Uterus (tissue), 4 donors: ENCODE results near the gene ADGRL3. TPM values are rescaled to one million over a fixed set of nuclear protein-coding genes. Genes with fewer than 3 reads are reported as not detected.

Experiments
- DNase-seq, 2 donors: peaks; one replicate each; pipeline ENCODE4 v3.0.0-alpha.2; 2019 to 2020
- H3K27ac ChIP-seq, 2 donors: fragments of 200-600 bp; sonication (generic); 1 replicate in 1 of 2; 2 replicates in 1 of 2; pipeline ENCODE4 v1.5.1; 2016 to 2018
- H3K27me3 ChIP-seq, 2 donors: fragments of 200-600 bp; sonication (generic); one replicate each; pipeline ENCODE4 v1.5.1; 2018 to 2019; ENCODE audit warnings: control low read depth in 1 of 2
- H3K36me3 ChIP-seq, 2 donors: fragments of 200-600 bp; sonication (generic); one replicate each; pipeline ENCODE4 v1.5.1; 2019; ENCODE audit warnings: control low read depth in 1 of 2
- H3K4me1 ChIP-seq, 2 donors: fragments of 200-600 bp; sonication (generic); one replicate each; pipeline ENCODE4 v1.5.1; 2018 to 2019; ENCODE audit warnings: control low read depth in 1 of 2
- H3K4me3 ChIP-seq, 2 donors: fragments of 200-600 bp; sonication (generic); 1 replicate in 1 of 2; 2 replicates in 1 of 2; pipeline ENCODE4 v1.5.1; 2018 to 2019; ENCODE audit warnings: mild to moderate bottlenecking in 1 of 2
- H3K9me3 ChIP-seq, 2 donors: fragments of 200-600 bp; sonication (generic); one replicate each; pipeline ENCODE4 v1.5.1; 2019; ENCODE audit warnings: control low read depth in 1 of 2
- CTCF ChIP-seq, 4 experiments: fragments of 200-600 bp in 2 of 4; fragments of 450-650 bp in 2 of 4; sonication (generic) in 2 of 4; IDR thresholded peaks; one replicate each; pipeline ENCODE4 v1.5.1; 2016 to 2019; ENCODE audit warnings: antibody characterized with exemption in 4 of 4, mild to moderate bottlenecking in 2 of 4, moderate library complexity in 1 of 4
- POLR2A ChIP-seq, 2 donors: fragments of 450-650 bp; IDR thresholded peaks; one replicate each; pipeline ENCODE4 v1.6.1; 2016; ENCODE audit warnings: antibody characterized with exemption in 2 of 2, mild to moderate bottlenecking in 1 of 2, moderate library complexity in 1 of 2
- intact Hi-C: fragments of 100-400 bp; cut with DNase I; formaldehyde crosslinking; loops from one replicate; pipeline ENCODE4 v1.15.1; 2023; ENCODE audit warnings: low total_unique reads
- total RNA-seq, 4 donors: library from RNA; depleted of rRNA in 3 of 4; stranded (reverse); fragments of >200 nt in 3 of 4; gene quantifications; one replicate each; pipeline versions ENCODE4 v1.1.0 to v1.2.4, GENCODE V29; 2014 to 2023
- donor health status: DM: yes; HTN: yes; CAD: no.

The ADGRL3 gene
- total RNA-seq, 4 donors from 2014 or later: 31.5 to 411 (median 74.3) TPM

- Histone ChIP-seq H3K27me3 (no peaks in the 10 kb centered on the region), H3K36me3 (peaks cover 0 to 4% of the 10 kb centered on the region in 2 donors), H3K4me1 (no peaks in the 10 kb centered on the region), H3K4me3 (no peak overlapping the region), H3K27ac (no peak overlapping the region), H3K9me3 (no peaks in the 10 kb centered on the region)
- TF ChIP-seq CTCF (IDR thresholded peaks at IDR 0.05) (no peak), POLR2A (IDR thresholded peaks at IDR 0.05) (no peak)
- DNase-seq: no peak
- intact Hi-C loops: no loop called here
Measured at GRCh38 chr4:61997831-61998230, 797.7 kb downstream of the ADGRL3 start.

- Histone ChIP-seq H3K27me3 (no peaks in the 10 kb centered on the region), H3K4me3 (no peak overlapping the region), H3K9me3 (no peaks in the 10 kb centered on the region), H3K4me1 (no peaks in the 10 kb centered on the region), H3K27ac (no peak overlapping the region), H3K36me3 (peaks cover 0 to 4% of the 10 kb centered on the region in 2 donors)
- no peak for DNase-seq
- TF ChIP-seq CTCF (IDR thresholded peaks at IDR 0.05) (no peak), POLR2A (IDR thresholded peaks at IDR 0.05) (no peak)
- intact Hi-C loops: no loop called here
Measured at GRCh38 chr4:62003695-62004094, 803.6 kb downstream of the ADGRL3 start.

GRCh38 chr4:62004881-62005280, 804.8 kb downstream of the ADGRL3 start:
- Histone ChIP-seq H3K4me3 (no peak overlapping the region), H3K4me1 (no peaks in the 10 kb centered on the region), H3K27me3 (no peaks in the 10 kb centered on the region), H3K36me3 (peaks cover 0 to 3% of the 10 kb centered on the region in 2 donors), H3K27ac (no peak overlapping the region), H3K9me3 (no peaks in the 10 kb centered on the region)
- DNase-seq: no peak
- intact Hi-C loops: no loop called here
- TF ChIP-seq POLR2A (IDR thresholded peaks at IDR 0.05) (no peak), CTCF (IDR thresholded peaks at IDR 0.05) (no peak)

- Histone ChIP-seq H3K36me3 (no peaks in the 10 kb centered on the region), H3K27ac (no peak overlapping the region), H3K4me3 (no peak overlapping the region), H3K4me1 (no peaks in the 10 kb centered on the region), H3K9me3 (no peaks in the 10 kb centered on the region), H3K27me3 (no peaks in the 10 kb centered on the region)
- DNase-seq: no peak
- TF ChIP-seq CTCF (IDR thresholded peaks at IDR 0.05): no peak
- TF ChIP-seq POLR2A (IDR thresholded peaks at IDR 0.05): no peak
- intact Hi-C loops: no loop called here
Measured at GRCh38 chr4:62006108-62006507, 806.0 kb downstream of the ADGRL3 start.

GRCh38 chr4:62015043-62015739, 815.1 kb downstream of the ADGRL3 start:
- Histone ChIP-seq H3K4me3 (no peak overlapping the region), H3K36me3 (no peaks in the 10 kb centered on the region), H3K27ac (no peak overlapping the region), H3K9me3 (no peaks in the 10 kb centered on the region), H3K27me3 (no peaks in the 10 kb centered on the region), H3K4me1 (no peaks in the 10 kb centered on the region)
- TF ChIP-seq CTCF (IDR thresholded peaks at IDR 0.05) (no peak), POLR2A (IDR thresholded peaks at IDR 0.05) (no peak)
- DNase-seq: no peak
- intact Hi-C loops: no loop called here
